Ishikawa (cell line): ENCODE results near the gene ZBTB3.

Experiments used
- CEBPB ChIP-seq: IDR thresholded peaks from 2 replicates; pipeline ENCODE4 v1.6.1; 2012
- CREB1 ChIP-seq: IDR thresholded peaks from 2 replicates; pipeline ENCODE4 v1.6.1; 2012; ENCODE audit warnings: low read depth
- EGR1 ChIP-seq: IDR thresholded peaks from 2 replicates; pipeline ENCODE4 v1.6.1; 2012
- EP300 ChIP-seq: IDR thresholded peaks from 2 replicates; pipeline ENCODE4 v1.6.1; 2012; ENCODE audit warnings: borderline replicate concordance
- FOXM1 ChIP-seq: IDR thresholded peaks from 2 replicates; pipeline ENCODE4 v1.6.1; 2012; ENCODE audit warnings: low read depth, borderline replicate concordance
- MAX ChIP-seq: IDR thresholded peaks from 2 replicates; pipeline ENCODE4 v1.6.1; 2012
- NFIC ChIP-seq: IDR thresholded peaks from 2 replicates; pipeline ENCODE4 v1.6.1; 2012
- RAD21 ChIP-seq: IDR thresholded peaks from 2 replicates; pipeline ENCODE4 v1.6.1; 2012; ENCODE audit warnings: low read depth
- TAF1 ChIP-seq: IDR thresholded peaks from 2 replicates; pipeline ENCODE4 v1.6.1; 2012; ENCODE audit warnings: low read depth, mild to moderate bottlenecking
- TCF12 ChIP-seq: IDR thresholded peaks from 2 replicates; pipeline ENCODE4 v1.6.1; 2012; ENCODE audit warnings: low read depth
- TEAD4 ChIP-seq: IDR thresholded peaks from 2 replicates; pipeline ENCODE4 v1.6.1; 2012
- YY1 ChIP-seq: IDR thresholded peaks from 2 replicates; pipeline ENCODE4 v1.6.1; 2012; ENCODE audit warnings: low read depth
- ZBTB7A ChIP-seq: IDR thresholded peaks from 2 replicates; pipeline ENCODE4 v1.6.1; 2012; ENCODE audit warnings: low read depth
- TF ChIP-seq, protein P1 (sequence below): IDR thresholded peaks from 2 replicates; pipeline ENCODE4 v1.6.1; 2012; ENCODE audit warnings: low read depth, mild to moderate bottlenecking
- TF ChIP-seq, protein P2 (sequence below): IDR thresholded peaks from 2 replicates; pipeline ENCODE4 v1.6.1; 2012

ZBTB3 gene

GRCh38 chr11:62792202-62792575 is 38.2 kb upstream of the ZBTB3 start:
- TF ChIP-seq NFIC (no peak), EGR1 (no peak), CREB1 (no peak), TCF12 (no peak)

- TF ChIP-seq ZBTB7A (no peak), TCF12 (peak; percentile 53; the same call in 1 of the 2 replicates), CEBPB (no peak), CREB1 (no peak), EGR1 (no peak), TAF1 (peak; percentile 96), NFIC (no peak), MAX (peak; percentile 86), YY1 (peak; percentile 95), EP300 (no peak), TEAD4 (0 out of 2 replicates have a peak, but pooled peaks have one; percentile 7)
Observed at GRCh38 chr11:62791501-62792201, 37.7 kb upstream of the ZBTB3 start, which contains the start of gene TMEM223. Gene TMEM223, minus strand, starts transcription at chr11:62792006. Its CDS starts 12 bp downstream, at chr11:62791994.

DNA sequence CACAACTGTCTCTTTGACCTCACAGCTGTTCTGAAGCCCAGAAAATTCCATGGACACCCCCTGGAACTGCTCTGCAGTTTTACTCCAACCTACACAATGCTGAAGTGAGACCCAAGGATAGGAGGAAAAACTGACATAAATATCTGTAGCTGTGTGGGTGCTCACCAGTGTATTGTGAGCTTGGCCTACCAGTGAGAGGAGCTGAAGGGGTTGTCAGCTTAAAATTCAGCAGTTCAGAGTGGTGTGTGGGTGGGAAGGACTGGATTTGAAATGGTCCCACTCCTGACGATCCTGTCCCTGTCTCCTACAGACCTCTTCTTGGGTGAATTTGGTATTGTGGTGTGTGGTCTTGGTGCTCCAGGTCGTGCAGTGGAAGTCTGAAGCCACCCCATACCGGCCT is 35.6 kb upstream of the ZBTB3 start:
- TF ChIP-seq TAF1, result no peak
- no peak for TF ChIP-seq EGR1
- TF ChIP-seq TEAD4, result no peak

DNA sequence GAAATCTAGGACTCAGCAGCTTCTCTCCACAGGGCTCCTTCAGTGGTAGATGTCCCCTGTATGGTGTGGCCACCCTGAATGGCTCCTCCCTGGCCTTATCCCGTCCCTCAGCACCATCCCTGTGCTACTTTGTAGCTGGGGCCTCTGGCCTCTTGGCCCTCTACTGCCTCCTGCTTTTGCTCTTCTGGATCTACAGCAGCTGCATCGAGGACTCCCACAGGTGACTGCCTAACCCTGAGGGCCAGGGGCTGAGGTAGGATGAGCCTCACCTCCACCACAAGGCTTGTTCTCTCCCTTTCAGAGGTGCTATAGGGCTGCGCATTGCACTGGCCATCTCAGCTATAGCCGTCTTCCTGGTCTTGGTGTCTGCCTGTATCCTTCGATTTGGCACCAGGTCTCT is 35.0 kb upstream of the ZBTB3 start:
- TF ChIP-seq CEBPB, result no peak
- TF ChIP-seq CREB1, result no peak
- TF ChIP-seq TEAD4, result no peak
- no peak for TF ChIP-seq TCF12
- no peak for TF ChIP-seq MAX
- TF ChIP-seq, protein P1, sequence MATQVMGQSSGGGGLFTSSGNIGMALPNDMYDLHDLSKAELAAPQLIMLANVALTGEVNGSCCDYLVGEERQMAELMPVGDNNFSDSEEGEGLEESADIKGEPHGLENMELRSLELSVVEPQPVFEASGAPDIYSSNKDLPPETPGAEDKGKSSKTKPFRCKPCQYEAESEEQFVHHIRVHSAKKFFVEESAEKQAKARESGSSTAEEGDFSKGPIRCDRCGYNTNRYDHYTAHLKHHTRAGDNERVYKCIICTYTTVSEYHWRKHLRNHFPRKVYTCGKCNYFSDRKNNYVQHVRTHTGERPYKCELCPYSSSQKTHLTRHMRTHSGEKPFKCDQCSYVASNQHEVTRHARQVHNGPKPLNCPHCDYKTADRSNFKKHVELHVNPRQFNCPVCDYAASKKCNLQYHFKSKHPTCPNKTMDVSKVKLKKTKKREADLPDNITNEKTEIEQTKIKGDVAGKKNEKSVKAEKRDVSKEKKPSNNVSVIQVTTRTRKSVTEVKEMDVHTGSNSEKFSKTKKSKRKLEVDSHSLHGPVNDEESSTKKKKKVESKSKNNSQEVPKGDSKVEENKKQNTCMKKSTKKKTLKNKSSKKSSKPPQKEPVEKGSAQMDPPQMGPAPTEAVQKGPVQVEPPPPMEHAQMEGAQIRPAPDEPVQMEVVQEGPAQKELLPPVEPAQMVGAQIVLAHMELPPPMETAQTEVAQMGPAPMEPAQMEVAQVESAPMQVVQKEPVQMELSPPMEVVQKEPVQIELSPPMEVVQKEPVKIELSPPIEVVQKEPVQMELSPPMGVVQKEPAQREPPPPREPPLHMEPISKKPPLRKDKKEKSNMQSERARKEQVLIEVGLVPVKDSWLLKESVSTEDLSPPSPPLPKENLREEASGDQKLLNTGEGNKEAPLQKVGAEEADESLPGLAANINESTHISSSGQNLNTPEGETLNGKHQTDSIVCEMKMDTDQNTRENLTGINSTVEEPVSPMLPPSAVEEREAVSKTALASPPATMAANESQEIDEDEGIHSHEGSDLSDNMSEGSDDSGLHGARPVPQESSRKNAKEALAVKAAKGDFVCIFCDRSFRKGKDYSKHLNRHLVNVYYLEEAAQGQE, result no peak
- TF ChIP-seq YY1, result no peak
- TF ChIP-seq NFIC, result no peak
- no peak for TF ChIP-seq EGR1

- TF ChIP-seq NFIC (no peak; the same call in 1 of the 2 replicates), EP300 (no peak), YY1 (peak; percentile 93), TEAD4 (peak; percentile 15; the same call in 1 of the 2 replicates), FOXM1 (no peak), RAD21 (peak; percentile 34; the same call in 1 of the 2 replicates), EGR1 (peak; percentile 58), TCF12 (peak; percentile 57; the same call in 1 of the 2 replicates), CREB1 (peak; percentile 82), MAX (peak; percentile 84), ZBTB7A (no peak), TAF1 (peak; percentile 90)
- TF ChIP-seq, protein P2, sequence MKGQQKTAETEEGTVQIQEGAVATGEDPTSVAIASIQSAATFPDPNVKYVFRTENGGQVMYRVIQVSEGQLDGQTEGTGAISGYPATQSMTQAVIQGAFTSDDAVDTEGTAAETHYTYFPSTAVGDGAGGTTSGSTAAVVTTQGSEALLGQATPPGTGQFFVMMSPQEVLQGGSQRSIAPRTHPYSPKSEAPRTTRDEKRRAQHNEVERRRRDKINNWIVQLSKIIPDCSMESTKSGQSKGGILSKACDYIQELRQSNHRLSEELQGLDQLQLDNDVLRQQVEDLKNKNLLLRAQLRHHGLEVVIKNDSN, result no peak; the same call in none of the 2 replicates
- TF ChIP-seq, protein P1, result 0 out of 2 replicates have a peak, but pooled peaks have one; percentile 22
Observed at GRCh38 chr11:62787005-62787759, 33.2 kb upstream of the ZBTB3 start, which contains the start of gene TMEM179B. Gene TMEM179B, plus strand, starts transcription at chr11:62787402. Its CDS starts 30 bp downstream, at chr11:62787432.

DNA sequence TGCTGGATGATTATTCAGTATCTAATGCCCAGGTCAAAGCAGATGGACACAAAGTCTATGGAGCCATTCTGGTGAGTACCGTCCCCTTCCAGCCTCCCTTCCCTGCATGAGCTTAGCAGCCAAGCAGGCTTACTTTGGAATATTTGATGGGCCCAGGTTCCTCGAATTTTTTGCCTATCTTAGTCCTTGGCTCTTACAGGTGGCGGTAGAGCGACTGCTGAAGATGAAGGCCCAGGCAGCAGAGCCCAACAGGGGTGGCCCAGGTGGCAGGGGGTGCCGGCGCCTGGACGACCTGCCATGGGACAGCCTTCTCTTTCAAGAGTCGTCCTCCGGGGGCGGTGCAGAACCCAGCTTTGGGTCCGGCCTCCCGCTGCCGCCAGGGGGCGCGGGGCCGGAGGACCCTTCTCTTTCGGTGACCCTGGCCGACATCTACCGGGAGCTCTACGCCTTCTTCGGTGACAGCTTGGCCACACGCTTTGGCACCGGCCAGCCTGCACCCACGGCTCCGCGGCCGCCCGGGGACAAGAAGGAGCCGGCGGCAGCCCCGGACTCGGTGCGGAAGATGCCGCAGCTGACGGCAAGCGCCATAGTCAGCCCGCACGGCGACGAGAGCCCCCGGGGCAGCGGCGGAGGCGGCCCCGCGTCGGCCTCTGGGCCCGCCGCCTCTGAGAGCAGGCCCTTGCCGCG is 32.5 kb upstream of the ZBTB3 start:
- TF ChIP-seq EGR1 (0 out of 2 replicates have a peak, but pooled peaks have one; percentile 19), TCF12 (no peak), ZBTB7A (peak; percentile 82; the same call in 1 of the 2 replicates), TAF1 (no peak; the same call in 1 of the 2 replicates), RAD21 (no peak; the same call in 1 of the 2 replicates), MAX (0 out of 2 replicates have a peak, but pooled peaks have one; percentile 19)
- TF ChIP-seq, protein P1, result no peak
